ENCODE measurements around the gene HDGF.

DNA sequence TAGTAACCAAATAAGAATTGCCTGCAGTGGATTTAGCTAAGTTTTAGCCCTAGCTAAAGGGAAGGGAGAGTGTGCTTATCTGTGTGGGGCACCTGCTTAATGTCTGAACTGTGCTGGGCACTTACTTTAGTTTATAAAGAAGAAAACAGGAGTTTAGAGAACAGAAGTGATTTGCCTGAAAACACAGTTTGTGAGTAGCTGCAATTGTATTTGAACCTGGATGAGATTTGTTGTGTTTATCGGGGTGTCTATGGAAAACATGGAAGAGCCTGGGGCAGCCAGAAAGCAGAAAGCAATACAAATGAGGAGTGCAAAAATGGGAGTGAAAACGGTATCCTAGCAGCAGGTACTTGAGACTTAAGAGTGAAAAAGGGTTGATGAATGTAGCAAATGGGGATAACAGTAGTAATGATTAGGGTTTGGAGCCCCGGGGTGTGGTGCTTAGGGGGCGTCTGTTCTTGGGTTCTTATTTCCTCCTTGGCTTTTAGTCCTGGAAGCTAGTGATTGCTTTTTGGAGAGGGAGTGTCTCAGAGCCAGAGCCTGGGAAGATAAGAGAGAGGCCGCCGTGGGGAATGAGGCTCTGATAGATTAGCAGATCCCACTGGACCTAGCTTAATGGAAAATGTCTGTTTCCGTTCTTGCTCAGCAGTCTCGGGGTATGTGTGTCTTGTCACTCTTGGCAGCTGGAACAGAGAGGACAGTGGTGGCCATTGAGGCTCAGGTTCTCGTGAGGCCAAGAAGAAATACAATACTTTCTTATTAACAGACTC is 21.4 kb upstream of the HDGF start:
- TF ChIP-seq, protein P1, sequence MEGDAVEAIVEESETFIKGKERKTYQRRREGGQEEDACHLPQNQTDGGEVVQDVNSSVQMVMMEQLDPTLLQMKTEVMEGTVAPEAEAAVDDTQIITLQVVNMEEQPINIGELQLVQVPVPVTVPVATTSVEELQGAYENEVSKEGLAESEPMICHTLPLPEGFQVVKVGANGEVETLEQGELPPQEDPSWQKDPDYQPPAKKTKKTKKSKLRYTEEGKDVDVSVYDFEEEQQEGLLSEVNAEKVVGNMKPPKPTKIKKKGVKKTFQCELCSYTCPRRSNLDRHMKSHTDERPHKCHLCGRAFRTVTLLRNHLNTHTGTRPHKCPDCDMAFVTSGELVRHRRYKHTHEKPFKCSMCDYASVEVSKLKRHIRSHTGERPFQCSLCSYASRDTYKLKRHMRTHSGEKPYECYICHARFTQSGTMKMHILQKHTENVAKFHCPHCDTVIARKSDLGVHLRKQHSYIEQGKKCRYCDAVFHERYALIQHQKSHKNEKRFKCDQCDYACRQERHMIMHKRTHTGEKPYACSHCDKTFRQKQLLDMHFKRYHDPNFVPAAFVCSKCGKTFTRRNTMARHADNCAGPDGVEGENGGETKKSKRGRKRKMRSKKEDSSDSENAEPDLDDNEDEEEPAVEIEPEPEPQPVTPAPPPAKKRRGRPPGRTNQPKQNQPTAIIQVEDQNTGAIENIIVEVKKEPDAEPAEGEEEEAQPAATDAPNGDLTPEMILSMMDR (conservative IDR thresholded peaks at IDR 0.05) = no peak
- no peak for TF ChIP-seq ZFX (IDR thresholded peaks at IDR 0.05)
